ENCODE results near the gene LENG1.
A peak's percentile ranks its signal among the peaks of the same experiment; 100 is the strongest.

LENG1 gene

DNA sequence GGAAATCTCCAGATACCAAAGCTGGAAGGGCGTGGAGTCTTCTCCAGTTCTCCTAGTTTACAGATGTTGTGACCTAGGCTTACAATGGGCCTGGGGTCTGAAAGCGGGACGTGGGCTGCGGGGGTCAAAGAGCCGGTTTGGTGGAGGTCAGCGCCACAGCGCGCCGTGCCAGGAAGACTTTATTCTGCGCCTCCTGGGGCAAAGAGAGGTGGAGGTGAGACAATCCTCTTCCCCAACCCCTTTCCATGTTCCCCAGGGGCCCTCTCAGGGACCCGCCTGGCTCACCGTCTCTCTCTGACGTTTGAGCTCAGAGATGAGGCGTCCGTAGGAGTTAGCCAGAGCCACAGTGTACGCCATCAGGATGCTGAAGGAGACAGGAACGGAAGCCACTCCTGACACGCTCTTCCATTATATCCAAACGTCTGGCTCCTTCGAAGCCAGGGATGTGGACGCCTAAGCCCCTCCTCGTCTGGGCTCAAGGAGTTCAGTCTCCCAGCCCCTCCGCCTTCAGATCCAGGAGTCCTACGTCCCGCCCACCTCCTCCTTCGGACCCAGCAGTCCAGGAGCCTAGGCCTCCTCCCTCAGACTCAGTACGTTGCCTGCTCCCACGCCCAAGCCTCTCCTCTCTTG lies 776 bp upstream of the LENG1 start:
- H3K27me3 Mint-ChIP-seq: peaks cover 24% of the 10 kb centered on the region
- H3K27ac Mint-ChIP-seq: peak overlapping the region; percentile 97
- H3K4me3 Mint-ChIP-seq: peak overlapping the region; percentile 94
- peaks cover 59% of the 10 kb centered on the region for H3K4me1 Mint-ChIP-seq
- no peak for ATAC-seq
- no peaks in the 10 kb centered on the region for H3K9me3 Mint-ChIP-seq
- H3K36me3 Mint-ChIP-seq: peaks cover 8% of the 10 kb centered on the region

DNA sequence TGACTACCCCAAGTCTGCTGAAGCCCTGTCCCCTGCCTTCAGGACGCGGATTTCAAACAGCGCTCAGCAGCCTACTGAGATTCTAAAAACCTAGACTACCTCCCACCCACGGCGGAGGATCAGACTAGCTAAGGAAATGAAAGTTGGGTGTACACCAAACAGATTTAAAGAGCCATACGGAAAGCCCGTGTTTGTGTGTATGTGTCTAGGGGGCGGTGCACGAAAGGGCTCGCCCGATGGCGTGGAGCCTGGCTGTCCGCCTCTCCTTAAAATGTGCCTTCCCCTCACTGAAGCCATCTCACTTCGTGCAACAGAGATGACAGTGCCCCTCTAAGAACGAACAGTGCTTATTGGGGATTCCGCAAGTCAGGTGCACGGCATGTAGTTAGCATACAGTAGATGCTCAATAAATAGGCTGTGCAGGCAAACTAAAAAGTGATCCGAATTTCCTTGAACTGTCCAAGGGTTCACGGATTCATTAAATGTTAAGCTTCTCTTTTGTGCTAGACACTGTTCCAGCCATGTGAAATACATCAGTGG lies 639 bp downstream of the LENG1 start:
- Mint-ChIP-seq H3K4me1 (peaks cover 47% of the 10 kb centered on the region), H3K36me3 (peaks cover 18% of the 10 kb centered on the region), H3K27me3 (peaks cover 10% of the 10 kb centered on the region), H3K9me3 (no peaks in the 10 kb centered on the region), H3K27ac (peak overlapping the region; percentile 97), H3K4me3 (peak overlapping the region; percentile 94)
- no peak for ATAC-seq

DNA sequence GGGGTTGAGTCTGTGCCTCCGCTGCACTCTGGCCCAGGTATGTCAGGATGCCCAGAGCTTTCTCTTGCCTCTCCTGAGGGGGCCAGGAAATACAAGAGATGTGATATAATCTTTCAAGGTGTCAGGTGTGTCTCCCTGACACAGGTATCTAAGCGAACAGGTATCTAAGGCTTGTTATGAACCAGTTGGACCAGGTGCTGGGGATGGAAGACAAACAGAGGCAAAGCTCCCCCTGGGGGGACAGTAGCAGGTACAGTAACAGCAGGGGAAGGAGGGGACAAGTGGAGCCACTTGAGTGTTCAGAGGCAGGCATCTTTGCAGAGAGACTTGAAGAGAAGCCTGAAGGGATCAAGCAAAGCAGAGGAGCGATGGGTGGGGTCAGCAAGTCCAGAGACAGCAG lies 2.6 kb downstream of the LENG1 start:
- Mint-ChIP-seq H3K9me3 (no peaks in the 10 kb centered on the region), H3K27me3 (no peaks in the 10 kb centered on the region), H3K36me3 (peaks cover 31% of the 10 kb centered on the region), H3K4me1 (peaks cover 33% of the 10 kb centered on the region), H3K27ac (no peak overlapping the region), H3K4me3 (peak overlapping the region; percentile 1)
- ATAC-seq: no peak

DNA sequence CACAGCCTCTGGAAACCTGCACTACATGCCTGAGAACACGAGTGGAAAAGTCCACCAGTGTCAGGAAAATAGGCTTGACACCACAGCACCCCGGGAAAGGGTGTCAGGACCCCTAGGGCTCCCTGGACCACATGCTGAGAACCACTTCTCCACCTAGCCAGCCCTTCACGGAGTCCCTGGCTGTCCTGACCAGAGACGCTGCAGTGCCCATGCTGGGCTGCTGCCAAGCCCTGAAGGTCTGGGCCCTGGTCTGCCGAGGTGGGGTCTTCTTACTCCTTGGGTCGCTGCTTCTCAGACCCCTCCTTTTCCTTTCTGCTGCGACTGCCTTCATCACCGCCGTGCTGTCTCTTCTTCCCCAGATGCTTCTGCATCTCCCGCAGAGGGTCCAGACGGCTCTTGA lies 3.0 kb downstream of the LENG1 start:
- no peak for ATAC-seq
- no peak overlapping the region for H3K27ac Mint-ChIP-seq
- peaks cover 31% of the 10 kb centered on the region for H3K36me3 Mint-ChIP-seq
- peaks cover 28% of the 10 kb centered on the region for H3K4me1 Mint-ChIP-seq
- H3K9me3 Mint-ChIP-seq: no peaks in the 10 kb centered on the region
- H3K27me3 Mint-ChIP-seq: no peaks in the 10 kb centered on the region
- H3K4me3 Mint-ChIP-seq: no peak overlapping the region

DNA sequence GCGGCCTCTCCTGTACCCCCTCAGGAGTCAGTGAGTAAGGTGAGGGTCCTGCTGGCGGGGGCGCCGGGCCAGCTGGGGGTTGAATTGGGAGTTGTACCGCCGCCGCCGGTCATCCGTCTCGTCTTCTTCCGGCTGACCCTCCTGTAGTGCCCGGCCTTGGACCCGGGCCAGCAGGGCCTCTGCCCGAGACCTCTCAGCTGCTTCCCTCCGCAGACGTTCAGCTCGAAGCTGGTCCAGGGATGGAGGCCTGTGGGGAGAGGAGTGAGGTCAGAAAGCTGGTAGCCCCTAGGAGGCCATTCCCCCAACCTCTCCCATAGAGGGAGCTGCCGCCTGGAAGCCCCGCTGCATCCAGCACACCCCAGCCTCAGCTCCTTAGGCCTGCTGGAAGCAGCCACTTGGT lies 3.8 kb downstream of the LENG1 start:
- no peak overlapping the region for H3K4me3 Mint-ChIP-seq
- no peak overlapping the region for H3K27ac Mint-ChIP-seq
- H3K4me1 Mint-ChIP-seq: peaks cover 22% of the 10 kb centered on the region
- ATAC-seq: no peak
- no peaks in the 10 kb centered on the region for H3K27me3 Mint-ChIP-seq
- no peaks in the 10 kb centered on the region for H3K9me3 Mint-ChIP-seq
- peaks cover 39% of the 10 kb centered on the region for H3K36me3 Mint-ChIP-seq

DNA sequence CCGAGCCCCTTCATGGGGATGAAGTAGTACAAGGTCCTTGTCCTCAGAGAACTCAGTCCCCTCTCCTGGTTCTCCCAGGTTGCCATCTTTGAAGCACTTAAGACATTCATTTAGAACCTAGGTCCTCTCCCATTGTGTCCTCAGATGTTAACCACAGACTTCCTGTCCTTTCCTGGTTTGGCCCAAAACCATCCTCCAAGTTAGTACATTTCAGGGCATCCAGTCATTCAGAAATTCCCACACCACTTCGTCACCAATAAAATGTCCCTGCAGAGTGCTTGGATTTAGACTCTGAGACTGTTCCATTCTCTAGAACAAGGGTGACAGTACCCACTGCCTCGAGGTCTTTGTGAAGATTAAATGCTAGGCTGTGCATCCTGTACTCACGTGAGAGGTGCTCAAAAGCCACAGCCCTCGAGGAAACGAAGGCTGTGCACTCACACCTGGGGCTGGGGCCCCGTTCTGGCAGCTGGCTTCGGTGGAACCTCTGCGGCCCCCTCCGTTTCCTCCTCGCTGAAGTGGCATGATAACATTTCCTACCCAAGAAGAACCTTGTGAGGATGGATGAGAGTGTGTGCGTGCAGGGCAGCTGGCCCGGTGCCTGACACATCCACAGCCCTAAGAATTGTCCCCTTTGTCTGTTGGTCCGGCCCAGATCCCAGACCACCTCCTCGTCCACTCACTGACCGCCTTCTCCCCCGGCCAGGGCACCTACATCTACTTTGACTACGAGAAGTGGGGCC lies 4.7 kb downstream of the LENG1 start:
- Mint-ChIP-seq H3K4me1 (peaks cover 15% of the 10 kb centered on the region), H3K27me3 (no peaks in the 10 kb centered on the region), H3K9me3 (no peaks in the 10 kb centered on the region), H3K4me3 (no peak overlapping the region), H3K27ac (peak overlapping the region; percentile 17), H3K36me3 (peaks cover 44% of the 10 kb centered on the region)
- ATAC-seq: no peak

DNA sequence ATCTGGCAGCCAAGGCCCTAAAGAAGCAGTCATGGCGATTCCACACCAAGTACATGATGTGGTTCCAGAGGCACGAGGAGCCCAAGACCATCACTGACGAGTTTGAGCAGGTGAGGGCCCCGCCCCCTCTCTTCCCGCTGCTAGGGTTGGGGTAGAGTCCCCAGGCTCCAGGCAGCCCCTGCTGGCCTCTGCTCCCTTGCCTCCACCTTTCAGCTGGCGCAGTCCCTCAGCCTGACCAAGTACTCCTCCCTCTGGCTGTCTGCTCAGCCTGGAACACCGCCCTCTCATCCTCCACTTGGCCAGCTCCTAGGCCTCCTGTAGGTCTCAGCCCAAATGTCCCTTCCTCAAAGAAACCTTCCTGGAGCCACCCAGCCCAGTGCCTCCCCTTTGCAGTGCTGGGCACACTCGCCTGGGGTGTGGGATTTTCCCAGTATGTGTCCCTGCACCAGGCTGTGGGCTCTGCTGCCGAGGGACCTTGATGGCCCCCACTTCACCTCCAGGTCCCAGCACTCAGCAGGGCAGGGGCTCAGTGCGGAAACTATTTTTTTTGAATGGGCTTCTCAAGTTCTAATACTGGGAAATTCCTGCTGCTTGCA lies 5.7 kb downstream of the LENG1 start:
- peaks cover 15% of the 10 kb centered on the region for H3K4me1 Mint-ChIP-seq
- no peak overlapping the region for H3K4me3 Mint-ChIP-seq
- ATAC-seq: no peak
- no peaks in the 10 kb centered on the region for H3K9me3 Mint-ChIP-seq
- H3K36me3 Mint-ChIP-seq: peaks cover 53% of the 10 kb centered on the region
- H3K27ac Mint-ChIP-seq: no peak overlapping the region
- no peaks in the 10 kb centered on the region for H3K27me3 Mint-ChIP-seq

DNA sequence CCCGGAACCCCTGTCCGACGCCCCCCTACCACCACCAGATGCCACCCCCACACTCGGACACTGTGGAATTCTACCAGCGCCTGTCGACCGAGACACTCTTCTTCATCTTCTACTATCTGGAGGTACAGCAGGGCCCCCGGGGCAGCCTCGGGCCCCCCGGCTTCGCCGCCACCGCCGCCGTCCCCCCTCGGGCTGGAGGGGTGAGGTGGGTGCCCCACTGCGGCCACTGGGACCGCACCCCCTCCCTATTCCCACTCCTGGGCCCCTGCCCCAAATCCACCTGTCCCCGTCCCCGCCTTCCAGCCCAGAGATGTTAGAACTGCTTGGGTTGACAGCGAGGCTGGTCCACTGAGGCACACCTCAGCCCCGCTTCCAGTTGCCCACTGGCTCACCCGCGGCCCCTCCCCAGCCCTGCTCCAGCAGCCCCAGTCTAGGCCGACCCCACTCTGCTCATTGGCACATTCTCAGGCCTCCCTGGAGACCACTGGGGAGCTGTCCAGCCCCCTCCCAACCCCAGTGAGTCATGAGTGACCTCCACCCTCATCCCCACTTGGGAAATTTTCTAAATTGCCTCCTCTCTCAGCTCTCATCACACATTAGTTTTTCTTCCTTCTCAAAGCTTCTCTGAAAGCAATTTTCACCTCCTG lies 6.5 kb downstream of the LENG1 start:
- ATAC-seq: peak; percentile 44
- Mint-ChIP-seq H3K27me3 (no peaks in the 10 kb centered on the region), H3K4me1 (peaks cover 8% of the 10 kb centered on the region), H3K4me3 (no peak overlapping the region), H3K9me3 (no peaks in the 10 kb centered on the region), H3K27ac (no peak overlapping the region), H3K36me3 (peaks cover 57% of the 10 kb centered on the region)

DNA sequence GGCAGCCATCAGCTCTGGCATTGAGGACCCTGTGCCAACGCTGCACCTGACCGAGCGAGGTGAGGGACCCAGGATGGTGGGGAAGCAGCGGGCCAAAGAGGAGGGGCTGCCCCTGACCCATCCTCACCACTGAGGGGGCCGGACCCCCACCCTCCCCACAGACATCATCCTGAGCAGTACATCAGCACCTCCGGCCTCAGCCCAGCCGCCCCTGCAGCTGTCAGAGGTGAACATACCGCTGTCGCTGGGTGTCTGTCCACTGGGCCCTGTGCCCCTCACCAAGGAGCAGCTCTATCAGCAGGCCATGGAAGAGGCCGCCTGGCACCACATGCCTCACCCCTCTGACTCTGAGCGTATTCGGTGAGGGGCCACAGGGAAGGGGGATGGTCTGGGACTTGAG lies 7.3 kb downstream of the LENG1 start:
- H3K4me3 Mint-ChIP-seq: no peak overlapping the region
- no peak for ATAC-seq
- no peaks in the 10 kb centered on the region for H3K9me3 Mint-ChIP-seq
- peaks cover 62% of the 10 kb centered on the region for H3K36me3 Mint-ChIP-seq
- peaks cover 6% of the 10 kb centered on the region for H3K4me1 Mint-ChIP-seq
- H3K27me3 Mint-ChIP-seq: no peaks in the 10 kb centered on the region
- no peak overlapping the region for H3K27ac Mint-ChIP-seq

DNA sequence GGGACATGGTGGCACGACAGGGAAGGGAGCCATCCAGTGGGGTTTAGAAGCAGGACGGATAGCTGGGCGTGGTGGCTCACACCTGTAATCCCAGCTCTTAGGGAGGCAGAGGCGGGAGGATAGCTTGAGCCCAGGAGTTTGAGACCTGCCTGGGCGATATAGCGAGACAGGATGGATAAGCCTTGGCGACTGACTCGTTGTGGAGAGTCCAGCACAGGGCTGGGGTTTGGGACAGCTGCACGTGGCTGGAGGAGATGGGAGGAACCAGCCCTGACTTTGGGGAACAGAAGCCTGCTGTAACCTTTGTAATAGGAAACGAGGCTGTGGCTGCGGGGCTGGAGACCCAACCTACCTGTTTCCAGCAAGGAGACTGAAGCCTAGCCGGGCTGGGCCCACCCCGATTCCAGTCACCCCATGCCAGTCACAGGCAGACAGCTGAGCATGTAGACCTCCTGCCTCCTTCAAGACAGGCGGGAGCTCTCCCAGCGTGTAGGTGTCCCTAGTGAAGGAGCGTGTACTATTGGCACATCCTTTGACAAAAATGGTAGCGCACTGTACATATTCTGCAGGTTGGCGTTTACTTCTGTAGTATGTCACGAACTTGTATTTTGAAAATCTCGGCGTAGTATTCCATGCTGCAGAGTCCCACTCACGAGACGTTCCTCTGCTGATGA lies 8.0 kb downstream of the LENG1 start:
- Mint-ChIP-seq H3K4me3 (no peak overlapping the region), H3K4me1 (no peaks in the 10 kb centered on the region), H3K36me3 (peaks cover 63% of the 10 kb centered on the region), H3K9me3 (no peaks in the 10 kb centered on the region), H3K27ac (no peak overlapping the region), H3K27me3 (no peaks in the 10 kb centered on the region)
- no peak for ATAC-seq

DNA sequence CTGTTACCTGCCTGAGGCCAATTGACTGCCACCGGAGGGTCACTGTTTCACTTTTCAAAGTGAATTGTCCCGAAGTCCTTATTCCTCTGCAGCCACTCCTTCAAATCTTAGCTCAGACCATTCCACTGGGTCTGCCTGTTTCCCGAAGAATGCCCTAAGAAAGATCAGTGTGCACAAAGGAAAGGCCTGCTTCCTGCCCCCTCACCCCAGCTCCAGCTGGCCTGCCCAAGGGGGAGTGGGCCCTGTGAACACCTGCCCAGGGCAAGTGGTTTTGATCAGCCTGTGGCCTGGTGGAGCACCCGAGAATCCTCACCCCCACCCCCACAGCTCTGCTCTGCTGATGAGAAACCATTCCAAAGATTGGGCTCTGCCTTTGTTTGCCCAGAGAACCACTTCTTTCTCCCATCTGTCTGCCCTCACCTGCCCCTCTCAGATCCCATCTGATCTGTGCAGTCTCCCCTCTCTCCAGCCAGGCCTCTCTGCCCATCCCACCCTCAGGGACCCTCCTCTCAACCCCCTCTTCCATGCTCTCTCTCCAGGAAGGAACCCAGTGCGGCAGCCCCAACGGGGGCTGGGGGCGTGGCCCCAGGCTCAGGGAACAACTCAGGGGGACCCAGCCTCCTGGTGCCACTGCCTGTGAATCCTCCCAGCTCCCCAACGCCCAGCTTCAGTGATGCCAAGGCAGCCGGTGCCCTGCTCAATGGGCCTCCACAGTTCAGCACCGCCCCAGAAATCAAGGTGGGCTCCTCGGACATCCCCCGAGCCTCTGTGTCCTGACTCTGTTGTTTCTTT lies 10.3 kb downstream of the LENG1 start:
- Mint-ChIP-seq H3K27me3 (no peaks in the 10 kb centered on the region), H3K36me3 (peaks cover 76% of the 10 kb centered on the region)

DNA sequence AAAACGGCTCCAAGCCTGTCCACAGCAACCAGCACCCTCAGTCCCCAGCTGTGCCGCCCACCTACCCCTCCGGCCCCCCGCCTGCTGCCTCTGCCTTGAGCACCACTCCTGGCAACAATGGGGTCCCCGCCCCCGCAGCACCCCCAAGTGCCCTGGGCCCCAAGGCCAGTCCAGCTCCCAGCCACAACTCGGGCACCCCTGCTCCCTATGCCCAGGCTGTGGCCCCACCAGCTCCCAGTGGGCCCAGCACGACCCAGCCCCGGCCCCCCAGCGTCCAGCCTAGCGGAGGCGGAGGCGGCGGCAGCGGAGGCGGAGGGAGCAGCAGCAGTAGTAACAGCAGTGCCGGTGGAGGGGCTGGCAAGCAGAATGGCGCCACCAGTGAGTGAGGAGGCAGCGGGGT lies 11.4 kb downstream of the LENG1 start:
- no peak overlapping the region for H3K4me3 Mint-ChIP-seq
- peaks cover 76% of the 10 kb centered on the region for H3K36me3 Mint-ChIP-seq
- H3K4me1 Mint-ChIP-seq: peaks cover 12% of the 10 kb centered on the region
- no peak for ATAC-seq
- no peaks in the 10 kb centered on the region for H3K9me3 Mint-ChIP-seq
- no peaks in the 10 kb centered on the region for H3K27me3 Mint-ChIP-seq
- H3K27ac Mint-ChIP-seq: no peak overlapping the region

More for the DNA sequence above, 10.3 kb downstream of the LENG1 start:
- H3K9me3 Mint-ChIP-seq: no peaks in the 10 kb centered on the region
- ATAC-seq: no peak
- peak overlapping the region; percentile 16 for H3K27ac Mint-ChIP-seq
- no peak overlapping the region for H3K4me3 Mint-ChIP-seq
- H3K4me1 Mint-ChIP-seq: peaks cover 3% of the 10 kb centered on the region

DNA sequence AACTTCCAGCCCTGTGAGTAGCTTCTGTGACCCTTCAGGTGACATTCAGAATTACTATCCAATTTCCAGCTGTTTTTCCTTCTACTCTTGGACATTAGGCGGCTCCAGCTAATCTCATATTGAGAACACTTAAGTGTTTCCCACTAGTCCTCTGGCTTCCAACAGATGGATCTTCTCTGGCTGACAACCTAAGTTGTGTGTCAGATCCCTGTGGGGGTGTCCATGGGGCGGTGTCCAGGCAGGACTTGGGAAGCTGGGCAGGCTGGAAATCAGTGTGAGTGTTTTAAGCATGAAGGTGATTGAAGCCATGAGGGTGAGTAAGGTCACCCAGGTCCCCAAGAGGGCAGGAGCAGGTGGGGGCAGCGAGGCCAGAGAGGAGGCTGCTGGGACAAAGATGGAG lies 11.8 kb downstream of the LENG1 start:
- Mint-ChIP-seq H3K27me3 (no peaks in the 10 kb centered on the region), H3K36me3 (peaks cover 77% of the 10 kb centered on the region), H3K9me3 (no peaks in the 10 kb centered on the region), H3K4me1 (peaks cover 12% of the 10 kb centered on the region), H3K27ac (no peak overlapping the region), H3K4me3 (no peak overlapping the region)
- ATAC-seq: no peak

DNA sequence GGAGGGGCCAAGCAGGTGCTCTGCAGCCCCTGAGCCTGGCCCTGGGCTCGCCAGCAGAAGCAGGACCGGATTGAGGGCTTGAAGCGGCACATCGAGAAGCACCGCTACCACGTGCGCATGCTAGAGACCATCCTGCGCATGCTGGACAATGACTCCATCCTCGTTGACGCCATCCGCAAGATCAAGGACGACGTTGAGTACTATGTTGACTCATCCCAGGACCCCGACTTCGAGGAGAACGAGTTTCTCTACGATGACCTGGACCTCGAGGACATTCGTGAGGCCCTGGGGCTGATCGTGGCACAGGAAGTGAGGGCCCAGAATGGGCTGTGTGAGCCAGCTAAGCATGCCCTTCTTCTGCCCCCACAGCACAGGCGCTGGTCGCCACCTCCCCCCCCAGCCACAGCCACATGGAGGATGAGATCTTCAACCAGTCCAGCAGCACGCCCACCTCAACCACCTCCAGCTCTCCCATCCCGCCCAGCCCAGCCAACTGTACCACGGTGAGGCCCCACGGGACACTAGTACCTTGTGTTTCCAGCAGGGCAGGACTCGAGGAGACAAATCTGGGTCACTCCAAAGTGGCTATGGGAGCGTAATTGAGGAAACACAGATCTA lies 13.9 kb downstream of the LENG1 start:
- no peak overlapping the region for H3K4me3 Mint-ChIP-seq
- H3K27me3 Mint-ChIP-seq: no peaks in the 10 kb centered on the region
- no peaks in the 10 kb centered on the region for H3K9me3 Mint-ChIP-seq
- no peak for ATAC-seq
- H3K27ac Mint-ChIP-seq: no peak overlapping the region
- H3K36me3 Mint-ChIP-seq: peaks cover 79% of the 10 kb centered on the region
- peaks cover 24% of the 10 kb centered on the region for H3K4me1 Mint-ChIP-seq

Data from stimulated activated memory B cell treated with anti-CD40 and anti-IgM and Interleukin-4, amounts not matched to agents 10 μg/mL and 1 μg/mL and 100 μg/mL, for 72 hours (primary cell).